ENCODE data around the gene AGPAT2. TPM values are rescaled to one million over a fixed set of nuclear protein-coding genes. Genes with fewer than 3 reads are reported as not detected.

The AGPAT2 gene
- total and polyA plus RNA-seq, 2 experiments from 2014 or later = 31.8 to 44.7 TPM

GRCh38 chr9:136681029-136681428 is 6.2 kb downstream of the AGPAT2 start:
- Mint-ChIP-seq H3K36me3 (ENCODE audit: low read depth) (no peaks in the 10 kb centered on the region), H3K4me3 (no peak overlapping the region), H3K4me1 (peaks cover 6% of the 10 kb centered on the region; the same call in 1 of the 3 replicates), H3K27ac (no peak overlapping the region), H3K27me3 (ENCODE audit: insufficient read depth, low read depth, poor library complexity) (peaks cover 11% of the 10 kb centered on the region), H3K9me3 (no peaks in the 10 kb centered on the region)
- Histone ChIP-seq H2AFZ (no peak overlapping the region), H3K9me2 (ENCODE audit: insufficient read depth) (no peaks in the 10 kb centered on the region), H3K4me2 (no peak overlapping the region), H3K36me3 (ENCODE audit: insufficient read depth) (no peaks in the 10 kb centered on the region), H3K4me3 (no peak overlapping the region), H3K27ac (ENCODE audit: low read depth) (no peak overlapping the region), H4K20me1 (replicated peaks; ENCODE audit: insufficient read depth) (no peaks in the 10 kb centered on the region), H3K27me3 (ENCODE audit: insufficient read depth) (no peaks in the 10 kb centered on the region), H3K4me1 (ENCODE audit: insufficient read depth) (no peaks in the 10 kb centered on the region), H3K79me2 (replicated peaks; ENCODE audit: insufficient read depth) (peaks cover 10% of the 10 kb centered on the region; the same call in 1 of the 2 replicates), H3F3A (replicated peaks; ENCODE audit: low read depth) (no peaks in the 10 kb centered on the region)
- TF ChIP-seq ZNF114 (CRISPR knock-in tag; IDR thresholded peaks at IDR 0.05) (no peak), JUNB (IDR thresholded peaks at IDR 0.05; ENCODE audit: unreplicated experiment) (no peak), EZH2 (IDR thresholded peaks at IDR 0.05; ENCODE audit: low read depth, unreplicated experiment) (no peak), STAT1 (IDR thresholded peaks at IDR 0.05; ENCODE audit: unreplicated experiment) (no peak)
- DNase-seq (ENCODE audit: low spot score) = no peak
- ATAC-seq = no peak

GRCh38 chr9:136679431-136679941 is 7.8 kb downstream of the AGPAT2 start:
- Histone ChIP-seq H3K79me2 (replicated peaks; ENCODE audit: insufficient read depth) (no peaks in the 10 kb centered on the region), H2AFZ (no peak overlapping the region), H3K4me2 (no peak overlapping the region), H3F3A (replicated peaks; ENCODE audit: low read depth) (no peaks in the 10 kb centered on the region), H3K9me2 (ENCODE audit: insufficient read depth) (no peaks in the 10 kb centered on the region), H3K36me3 (ENCODE audit: insufficient read depth) (no peaks in the 10 kb centered on the region), H3K27ac (ENCODE audit: low read depth) (no peak overlapping the region), H4K20me1 (replicated peaks; ENCODE audit: insufficient read depth) (no peaks in the 10 kb centered on the region), H3K27me3 (ENCODE audit: insufficient read depth) (no peaks in the 10 kb centered on the region), H3K4me1 (ENCODE audit: insufficient read depth) (no peaks in the 10 kb centered on the region), H3K4me3 (no peak overlapping the region)
- no peak for TF ChIP-seq ZNF331 (CRISPR knock-in tag; IDR thresholded peaks at IDR 0.05; ENCODE audit: low read depth)
- TF ChIP-seq EZH2phosphoT487 (IDR thresholded peaks at IDR 0.05; ENCODE audit: unreplicated experiment) = no peak
- TF ChIP-seq EZH2 (IDR thresholded peaks at IDR 0.05; ENCODE audit: low read depth, unreplicated experiment) = no peak
- no peak for TF ChIP-seq NANOG (IDR thresholded peaks at IDR 0.05; ENCODE audit: borderline replicate concordance)
- no peak for TF ChIP-seq REST (IDR thresholded peaks at IDR 0.05; ENCODE audit: unreplicated experiment)
- TF ChIP-seq ZNF462 (CRISPR knock-in tag; IDR thresholded peaks at IDR 0.05) = no peak
- TF ChIP-seq CTCF (conservative IDR thresholded peaks at IDR 0.05; ENCODE audit: low read depth in 2 of 2) = no peak
- TF ChIP-seq STAT1 (IDR thresholded peaks at IDR 0.05; ENCODE audit: unreplicated experiment) = no peak
- peaks cover 11% of the 10 kb centered on the region for H3K27me3 Mint-ChIP-seq (ENCODE audit: insufficient read depth, low read depth, poor library complexity)
- DNase-seq (ENCODE audit: low spot score) = no peak
- H3K4me1 Mint-ChIP-seq = peaks cover 9% of the 10 kb centered on the region; the same call in 1 of the 3 replicates
- ATAC-seq = no peak; the same call in 2 of the 3 replicates
- no peak overlapping the region for H3K27ac Mint-ChIP-seq
- no peak overlapping the region for H3K4me3 Mint-ChIP-seq
- no peaks in the 10 kb centered on the region for H3K36me3 Mint-ChIP-seq (ENCODE audit: low read depth)
- H3K9me3 Mint-ChIP-seq = no peaks in the 10 kb centered on the region
